ENCODE measurements around the gene CAPN6.

The CAPN6 gene

GRCh38 chrX:111199505-111199904, 70.8 kb downstream of the CAPN6 start:
- DNase-seq = no peak

Measured in NCI-H1436 (cell line).